Stimulated activated CD8-positive, alpha-beta memory T cell treated with anti-CD3 and anti-CD28 coated beads, Interleukin-15, amount 100 ng/mL, for 1 hour (primary cell): ENCODE results near the gene ISY1.
A peak's percentile ranks its signal among the peaks of the same experiment; 100 is the strongest.
"Not testable (repeated sequence)": the region's sequence is repeated elsewhere in the genome, so short reads cannot be mapped to it uniquely, and the experiment has no call there.

Experiments used
- DNase-seq: peaks from one replicate; pipeline ENCODE4 v3.0.0-alpha.2; 2020; ENCODE audit warnings: low read depth

The ISY1 gene

GRCh38 chr3:129166579-129167332, 5.9 kb upstream of the ISY1 start:
- no peak for DNase-seq

GRCh38 chr3:129165594-129165993, 4.7 kb upstream of the ISY1 start:
- DNase-seq: not testable (repeated sequence)

GRCh38 chr3:129164500-129164899, 3.6 kb upstream of the ISY1 start:
- no peak for DNase-seq

- no peak for DNase-seq
Measured at GRCh38 chr3:129162729-129163579, 2.1 kb upstream of the ISY1 start.

GRCh38 chr3:129161860-129162271, 1.0 kb upstream of the ISY1 start:
- DNase-seq: no peak

GRCh38 chr3:129144786-129145185, 16.1 kb downstream of the ISY1 start:
- no peak for DNase-seq

GRCh38 chr3:129141011-129141410, 19.9 kb downstream of the ISY1 start:
- DNase-seq: not testable (repeated sequence)

GRCh38 chr3:129139911-129140310, 21.0 kb downstream of the ISY1 start:
- DNase-seq: no peak

- not testable (repeated sequence) for DNase-seq
Measured at GRCh38 chr3:129136275-129136674, 24.6 kb downstream of the ISY1 start.

GRCh38 chr3:129132097-129132866, 28.6 kb downstream of the ISY1 start:
- DNase-seq: no peak

- no peak for DNase-seq
Measured at GRCh38 chr3:129131465-129132088, 29.3 kb downstream of the ISY1 start.

- DNase-seq: no peak
Measured at GRCh38 chr3:129130291-129130813, 30.5 kb downstream of the ISY1 start.

- DNase-seq: no peak
Measured at GRCh38 chr3:129128357-129129155, 32.3 kb downstream of the ISY1 start.

GRCh38 chr3:129126726-129127280, 34.1 kb downstream of the ISY1 start:
- DNase-seq: no peak

- no peak for DNase-seq
Measured at GRCh38 chr3:129123314-129124060, 37.4 kb downstream of the ISY1 start.

- DNase-seq: no peak
Measured at GRCh38 chr3:129122412-129123011, 38.4 kb downstream of the ISY1 start.

- peak; percentile 86 for DNase-seq
Measured at GRCh38 chr3:129121792-129122411, 39.0 kb downstream of the ISY1 start, which contains the start of gene RAB43. Gene RAB43, minus strand, starts transcription at chr3:129121804. Its CDS starts 315 bp downstream, at chr3:129121489.

- DNase-seq: no peak
Measured at GRCh38 chr3:129121016-129121791, 39.7 kb downstream of the ISY1 start.
